Esophagus squamous epithelium (tissue), 5 donors: ENCODE data around the gene ZNF41. TPM values are rescaled to one million over a fixed set of nuclear protein-coding genes. Genes with fewer than 3 reads are reported as not detected.
"Not testable (repeated sequence)": the region's sequence is repeated elsewhere in the genome, so short reads cannot be mapped to it uniquely, and the experiment has no call there.

Experiments
- DNase-seq: peaks from one replicate; lab custom pipeline; 2025; lab: John Stamatoyannopoulos, UW
- H3K27ac ChIP-seq, 4 donors: fragments of 200-600 bp; sonication (generic); one replicate each; pipeline ENCODE4 v1.5.1; 2016 to 2019; ENCODE audit warnings: mild to moderate bottlenecking in 1 of 4
- H3K27me3 ChIP-seq, 4 donors: fragments of 200-600 bp; sonication (generic); 1 replicate in 3 of 4; 2 replicates in 1 of 4; pipeline versions ENCODE4 v1.5.1 to v1.6.0; 2017 to 2021; ENCODE audit warnings: antibody characterized with exemption in 1 of 4
- H3K36me3 ChIP-seq, 3 donors: fragments of 200-600 bp; sonication (generic); one replicate each; pipeline ENCODE4 v1.5.1; 2016 to 2019
- H3K4me1 ChIP-seq, 3 donors: fragments of 200-600 bp; sonication (generic); one replicate each; pipeline ENCODE4 v1.5.1; 2017 to 2019
- H3K4me3 ChIP-seq, 4 donors: fragments of 200-600 bp; sonication (generic); 1 replicate in 3 of 4; 2 replicates in 1 of 4; pipeline ENCODE4 v1.5.1; 2016 to 2019; ENCODE audit warnings: mild to moderate bottlenecking in 2 of 4, moderate library complexity in 1 of 4
- H3K9me3 ChIP-seq, 3 donors: fragments of 200-600 bp; sonication (generic); one replicate each; pipeline ENCODE4 v1.5.1; 2016 to 2019
- CTCF ChIP-seq, 6 experiments: fragments of 450-650 bp in 4 of 6; fragments of 200-600 bp in 2 of 6; sonication (generic) in 2 of 6; IDR thresholded peaks; one replicate each; pipeline ENCODE4 v1.5.1; 2016 to 2019; ENCODE audit warnings: antibody characterized with exemption in 6 of 6, mild to moderate bottlenecking in 4 of 6, moderate library complexity in 4 of 6
- POLR2A ChIP-seq, 4 donors: fragments of 450-650 bp; IDR thresholded peaks; one replicate each; pipeline ENCODE4 v1.6.1; 2017; ENCODE audit warnings: antibody characterized with exemption in 4 of 4, mild to moderate bottlenecking in 4 of 4, moderate library complexity in 3 of 4
- WGBS, 2 donors: methylation state at CpG; one replicate each; pipeline ENCODE4 v1.1.5; 2018; 5-methylcytosine and 5-hydroxymethylcytosine counted together
- intact Hi-C: fragments of 100-400 bp; cut with DNase I; formaldehyde crosslinking; loops from one replicate; pipeline ENCODE4 v1.15.0; 2022
- total RNA-seq, 4 donors: library from RNA; depleted of rRNA; stranded (reverse); fragments of >200 nt; gene quantifications; one replicate each; pipeline ENCODE4 v1.1.0, GENCODE V29; 2016
- donor health status: DM: yes; HTN: yes; CAD: no.

The ZNF41 gene
- total RNA-seq, 4 donors from 2014 or later: 6.0 to 9.1 (median 7.2) TPM

GRCh38 chrX:47500554-47500953 is 17.5 kb upstream of the ZNF41 start:
- 66 to 87% methylated on average over 5 of the region's 5 CpGs for WGBS, 2 donors
- Histone ChIP-seq H3K27ac (no peak overlapping the region), H3K36me3 (no peaks in the 10 kb centered on the region), H3K27me3 (peaks cover 0 to 7% (median 0%) of the 10 kb centered on the region in 4 donors), H3K9me3 (no peaks in the 10 kb centered on the region), H3K4me3 (no peak overlapping the region), H3K4me1 (no peaks in the 10 kb centered on the region)
- no peak for DNase-seq
- TF ChIP-seq CTCF (IDR thresholded peaks at IDR 0.05) (no peak), POLR2A (IDR thresholded peaks at IDR 0.05) (no peak)
- intact Hi-C loops: no loop called here

GRCh38 chrX:47499293-47499692 is 16.3 kb upstream of the ZNF41 start:
- H3K4me3 ChIP-seq: no peak overlapping the region
- no peak for DNase-seq
- H3K27ac ChIP-seq: no peak overlapping the region
- WGBS, 2 donors: 83% methylated on average over 2 to 3 of the region's 3 CpGs
- intact Hi-C loops: no loop called here
- H3K4me1 ChIP-seq: no peaks in the 10 kb centered on the region
- no peak for TF ChIP-seq POLR2A (IDR thresholded peaks at IDR 0.05)
- no peak for TF ChIP-seq CTCF (IDR thresholded peaks at IDR 0.05)
- H3K36me3 ChIP-seq: no peaks in the 10 kb centered on the region
- no peaks in the 10 kb centered on the region for H3K9me3 ChIP-seq
- peaks cover 0 to 7% (median 0%) of the 10 kb centered on the region in 4 donors for H3K27me3 ChIP-seq

GRCh38 chrX:47498411-47498810 is 15.4 kb upstream of the ZNF41 start:
- WGBS, 2 donors: 55 to 66% methylated on average over 3 to 4 of the region's 4 CpGs
- H3K27ac ChIP-seq: no peak overlapping the region
- H3K4me1 ChIP-seq: no peaks in the 10 kb centered on the region
- intact Hi-C loops: no loop called here
- no peaks in the 10 kb centered on the region for H3K9me3 ChIP-seq
- TF ChIP-seq CTCF (IDR thresholded peaks at IDR 0.05) (no peak), POLR2A (IDR thresholded peaks at IDR 0.05) (no peak)
- H3K27me3 ChIP-seq: peaks cover 0 to 7% (median 0%) of the 10 kb centered on the region in 4 donors
- no peak for DNase-seq
- H3K36me3 ChIP-seq: no peaks in the 10 kb centered on the region
- H3K4me3 ChIP-seq: no peak overlapping the region

- no peaks in the 10 kb centered on the region for H3K4me1 ChIP-seq
- H3K4me3 ChIP-seq: no peak overlapping the region
- H3K36me3 ChIP-seq: no peaks in the 10 kb centered on the region
- intact Hi-C loops: no loop called here
- H3K27ac ChIP-seq: no peak overlapping the region
- no peak for TF ChIP-seq POLR2A (IDR thresholded peaks at IDR 0.05)
- peak in 1 of 6 experiments; percentile 28 for TF ChIP-seq CTCF (IDR thresholded peaks at IDR 0.05)
- WGBS, 2 donors: 37 to 56% methylated on average over 2 of the region's 2 CpGs
- DNase-seq: no peak
- no peaks in the 10 kb centered on the region for H3K9me3 ChIP-seq
- H3K27me3 ChIP-seq: peaks cover 0 to 7% (median 0%) of the 10 kb centered on the region in 4 donors
Measured at GRCh38 chrX:47497271-47497888, 14.4 kb upstream of the ZNF41 start.

GRCh38 chrX:47492133-47492532 is 9.1 kb upstream of the ZNF41 start:
- DNase-seq, H3K27me3 ChIP-seq, H3K9me3 ChIP-seq, H3K4me3 ChIP-seq, H3K36me3 ChIP-seq, intact Hi-C loops, H3K4me1 ChIP-seq, H3K27ac ChIP-seq: not testable (repeated sequence)
- WGBS, 2 donors: 78 to 79% methylated on average over 4 of the region's 4 CpGs
